ENCODE data around the gene MMAB. TPM values are rescaled to one million over a fixed set of nuclear protein-coding genes. Genes with fewer than 3 reads are reported as not detected.

The MMAB gene
- total RNA-seq, 4 donors from 2014 or later = 45.2 to 59.5 (median 52.3) TPM

DNA sequence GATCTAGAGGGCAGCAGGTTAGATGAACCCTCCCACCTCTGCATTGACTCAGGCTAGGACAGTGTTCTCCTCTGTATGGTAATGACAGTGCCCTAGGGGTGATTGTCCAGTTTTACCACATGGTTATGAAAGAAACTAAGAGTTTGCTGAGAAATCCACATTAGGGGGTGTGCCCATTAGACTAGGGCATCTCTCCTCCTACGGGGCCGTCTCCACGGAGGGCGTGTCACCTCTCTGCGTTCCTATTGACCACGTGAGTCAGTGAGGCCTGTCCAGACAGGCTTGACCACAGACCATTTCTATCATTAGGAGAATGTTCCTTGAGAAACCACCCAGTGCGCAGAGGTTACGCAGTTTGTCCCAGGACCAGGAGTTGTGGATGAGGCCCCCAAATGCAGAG lies 8.6 kb upstream of the MMAB start:
- Histone ChIP-seq H3K27me3 (no peaks in the 10 kb centered on the region), H3K4me1 (peaks cover 0 to 23% (median 0%) of the 10 kb centered on the region in 3 donors), H3K9me3 (no peaks in the 10 kb centered on the region), H3K27ac (peak overlapping the region in 3 of 4 donors; percentile 35 to 64 (median 63)), H3K36me3 (peaks cover 7 to 95% (median 28%) of the 10 kb centered on the region in 3 donors), H3K4me3 (no peak overlapping the region)
- WGBS, 2 donors = 71 to 75% methylated on average over 2 to 5 of the region's 8 CpGs
- TF ChIP-seq, protein P1, sequence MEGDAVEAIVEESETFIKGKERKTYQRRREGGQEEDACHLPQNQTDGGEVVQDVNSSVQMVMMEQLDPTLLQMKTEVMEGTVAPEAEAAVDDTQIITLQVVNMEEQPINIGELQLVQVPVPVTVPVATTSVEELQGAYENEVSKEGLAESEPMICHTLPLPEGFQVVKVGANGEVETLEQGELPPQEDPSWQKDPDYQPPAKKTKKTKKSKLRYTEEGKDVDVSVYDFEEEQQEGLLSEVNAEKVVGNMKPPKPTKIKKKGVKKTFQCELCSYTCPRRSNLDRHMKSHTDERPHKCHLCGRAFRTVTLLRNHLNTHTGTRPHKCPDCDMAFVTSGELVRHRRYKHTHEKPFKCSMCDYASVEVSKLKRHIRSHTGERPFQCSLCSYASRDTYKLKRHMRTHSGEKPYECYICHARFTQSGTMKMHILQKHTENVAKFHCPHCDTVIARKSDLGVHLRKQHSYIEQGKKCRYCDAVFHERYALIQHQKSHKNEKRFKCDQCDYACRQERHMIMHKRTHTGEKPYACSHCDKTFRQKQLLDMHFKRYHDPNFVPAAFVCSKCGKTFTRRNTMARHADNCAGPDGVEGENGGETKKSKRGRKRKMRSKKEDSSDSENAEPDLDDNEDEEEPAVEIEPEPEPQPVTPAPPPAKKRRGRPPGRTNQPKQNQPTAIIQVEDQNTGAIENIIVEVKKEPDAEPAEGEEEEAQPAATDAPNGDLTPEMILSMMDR (IDR thresholded peaks at IDR 0.05) = no peak
- intact Hi-C loops (cut with DNase I) = no loop called here
- DNase-seq = no peak

DNA sequence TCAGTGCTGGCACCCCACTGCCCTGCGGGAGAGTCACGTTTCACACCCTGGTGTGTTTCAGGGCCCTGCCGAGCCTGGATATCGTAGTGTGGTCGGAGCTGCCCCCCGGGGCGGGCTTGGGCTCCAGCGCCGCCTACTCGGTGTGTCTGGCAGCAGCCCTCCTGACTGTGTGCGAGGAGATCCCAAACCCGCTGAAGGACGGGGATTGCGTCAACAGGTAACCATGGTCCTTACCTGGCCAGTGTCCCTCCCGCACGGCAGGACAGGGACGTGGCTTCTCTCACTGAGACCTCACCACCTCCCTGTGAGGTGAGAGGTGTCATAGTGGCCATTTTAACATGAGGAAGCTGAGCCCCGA lies 8.0 kb upstream of the MMAB start:
- Histone ChIP-seq H3K27me3 (no peaks in the 10 kb centered on the region), H3K4me1 (peaks cover 0 to 24% (median 0%) of the 10 kb centered on the region in 3 donors), H3K27ac (peak overlapping the region; percentile 21 to 64 (median 44)), H3K4me3 (no peak overlapping the region), H3K36me3 (peaks cover 7 to 95% (median 22%) of the 10 kb centered on the region in 3 donors), H3K9me3 (no peaks in the 10 kb centered on the region)
- 81% methylated on average over 3 of the region's 18 CpGs; no CpG with 5 or more reads in 1 of the 2 donors for WGBS, 2 donors
- TF ChIP-seq, protein P1 (IDR thresholded peaks at IDR 0.05) = no peak
- no peak for DNase-seq
- intact Hi-C loops (cut with DNase I) = no loop called here

DNA sequence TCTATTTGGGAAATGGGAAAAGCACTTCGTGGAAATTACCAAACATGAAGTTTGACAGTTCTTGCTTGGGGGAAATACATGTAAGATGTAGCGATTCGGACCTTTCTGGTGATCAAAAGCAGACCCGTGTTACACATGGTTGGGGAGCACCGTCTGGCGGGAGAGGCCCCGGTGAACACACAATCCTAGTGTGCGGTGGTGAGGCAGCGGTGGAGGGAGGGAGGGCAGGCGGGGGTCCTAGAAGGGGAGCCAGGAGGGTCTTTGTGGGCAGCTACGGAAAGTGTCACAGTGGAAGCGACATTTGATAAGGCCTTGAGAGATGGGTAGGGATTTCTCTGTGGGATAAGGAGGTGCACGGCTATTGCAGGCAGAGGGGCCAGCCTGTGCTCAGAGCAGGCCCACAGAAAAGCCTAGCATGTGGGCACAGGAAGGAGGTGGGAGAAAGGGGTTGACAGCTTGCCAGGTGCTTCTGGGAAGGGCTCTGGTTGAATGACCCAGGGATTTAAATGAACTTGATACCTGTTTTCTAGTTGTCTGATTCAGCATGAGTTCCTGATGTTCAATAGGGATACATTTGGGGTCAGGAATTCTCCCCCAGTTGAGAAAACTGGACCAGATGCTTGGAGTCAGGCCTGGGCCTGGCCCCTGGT lies 7.5 kb upstream of the MMAB start:
- no peak overlapping the region for H3K4me3 ChIP-seq
- H3K9me3 ChIP-seq = no peaks in the 10 kb centered on the region
- WGBS, 2 donors = 93 to 94% methylated on average over 13 of the region's 13 CpGs
- H3K4me1 ChIP-seq = peaks cover 0 to 29% (median 0%) of the 10 kb centered on the region in 3 donors
- intact Hi-C loops (cut with DNase I) = no loop called here
- no peak for DNase-seq
- H3K27me3 ChIP-seq = no peaks in the 10 kb centered on the region
- peak overlapping the region in 2 of 4 donors; percentile 63 to 64 for H3K27ac ChIP-seq
- no peak for TF ChIP-seq POLR2A (IDR thresholded peaks at IDR 0.05)
- TF ChIP-seq, protein P1 (IDR thresholded peaks at IDR 0.05) = no peak
- peaks cover 7 to 95% (median 21%) of the 10 kb centered on the region in 3 donors for H3K36me3 ChIP-seq

DNA sequence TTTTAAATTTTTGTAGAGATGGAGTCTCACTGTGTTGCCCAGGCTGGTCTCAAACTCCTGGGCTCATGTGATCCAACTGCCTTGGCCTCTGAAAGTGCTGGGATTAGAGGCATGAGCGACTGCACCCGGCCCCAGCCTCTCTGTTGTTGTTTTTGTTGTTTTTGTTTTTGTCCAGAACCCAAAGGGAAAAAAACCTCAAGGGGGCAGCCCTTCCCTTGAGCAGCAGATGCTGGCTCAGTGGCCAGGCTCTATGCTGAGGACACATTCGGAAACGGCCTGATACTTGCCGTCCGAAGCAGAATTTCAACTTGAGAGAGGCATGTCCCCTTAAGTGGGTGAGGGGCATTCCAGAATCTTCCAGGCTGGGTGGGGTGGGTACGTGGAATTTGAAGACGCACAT lies 7.0 kb upstream of the MMAB start:
- Histone ChIP-seq H3K4me3 (no peak overlapping the region), H3K27ac (no peak overlapping the region), H3K36me3 (peaks cover 7 to 95% (median 21%) of the 10 kb centered on the region in 3 donors), H3K27me3 (no peaks in the 10 kb centered on the region), H3K4me1 (peaks cover 0 to 35% (median 0%) of the 10 kb centered on the region in 3 donors), H3K9me3 (no peaks in the 10 kb centered on the region)
- intact Hi-C loops (cut with DNase I) = no loop called here
- DNase-seq = no peak
- WGBS, 2 donors = 85 to 86% methylated on average over 5 to 7 of the region's 8 CpGs
- no peak for TF ChIP-seq POLR2A (IDR thresholded peaks at IDR 0.05)
- TF ChIP-seq, protein P1 (IDR thresholded peaks at IDR 0.05) = no peak

DNA sequence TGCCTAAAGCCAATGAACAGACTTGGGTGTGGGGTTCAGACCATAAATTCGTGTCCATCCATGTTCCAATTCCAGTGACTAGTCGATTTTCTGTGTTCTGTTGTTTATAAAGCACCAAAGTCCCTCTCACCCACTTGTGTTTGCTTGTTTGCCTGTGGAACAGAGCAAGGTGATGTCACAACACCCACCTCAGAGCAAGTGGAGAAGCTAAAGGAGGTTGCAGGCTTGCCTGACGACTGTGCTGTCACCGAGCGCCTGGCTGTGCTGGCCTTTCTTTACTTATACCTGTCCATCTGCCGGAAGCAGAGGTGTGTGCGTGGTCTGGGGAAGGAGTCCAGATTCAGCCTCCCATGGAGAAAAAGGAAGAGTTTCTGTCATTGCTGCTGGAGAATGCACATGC lies 6.3 kb upstream of the MMAB start:
- Histone ChIP-seq H3K36me3 (peaks cover 7 to 94% (median 21%) of the 10 kb centered on the region in 3 donors), H3K9me3 (no peaks in the 10 kb centered on the region), H3K27me3 (no peaks in the 10 kb centered on the region), H3K4me3 (no peak overlapping the region), H3K4me1 (peaks cover 0 to 41% (median 4%) of the 10 kb centered on the region in 3 donors), H3K27ac (no peak overlapping the region)
- intact Hi-C loops (cut with DNase I) = no loop called here
- DNase-seq = no peak
- TF ChIP-seq, protein P1 (IDR thresholded peaks at IDR 0.05) = no peak
- WGBS, 2 donors = 80 to 89% methylated on average over 6 to 7 of the region's 7 CpGs
